Mucosa of descending colon (tissue), 3 donors: Measurements from ENCODE around the gene NRG3. TPM values are rescaled to one million over a fixed set of nuclear protein-coding genes. Genes with fewer than 3 reads are reported as not detected.

ENCODE experiments used
- ATAC-seq: fragments of 200-7000 bp; cut with Tn5 transposase; one replicate; pipeline ENCODE4 v1.9.1; 2020; ENCODE audit warnings: mild to moderate bottlenecking, moderate library complexity
- DNase-seq, 3 donors: peaks; one replicate each; pipeline ENCODE4 v3.0.0-alpha.2; 2020
- H3K36me3 ChIP-seq: fragments of 200-600 bp; one replicate; pipeline ENCODE4 v1.8.0; 2021; ENCODE audit warnings: low read depth, mild to moderate bottlenecking
- H3K4me1 ChIP-seq: fragments of 200-600 bp; one replicate; pipeline ENCODE4 v1.8.0; 2021; ENCODE audit warnings: low read depth, mild to moderate bottlenecking
- H3K4me3 ChIP-seq: fragments of 200-600 bp; one replicate; pipeline ENCODE4 v1.8.0; 2021; ENCODE audit warnings: mild to moderate bottlenecking
- H3K9me3 ChIP-seq: fragments of 200-600 bp; one replicate; pipeline ENCODE4 v1.8.0; 2021; ENCODE audit warnings: mild to moderate bottlenecking
- intact Hi-C, 2 donors: fragments of 100-400 bp; cut with DNase I in 1 of 2; cut with micrococcal nuclease in 1 of 2; formaldehyde crosslinking; loops; one replicate each; pipeline versions ENCODE4 v1.11.0 to v1.11.1; 2022; cut with DNase I, micrococcal nuclease
- total RNA-seq, 3 donors: library from RNA; stranded (reverse); fragmentation: NEBNext Ultra II Directional in 2 of 3; extraction: Animal tissue kit (Norgen Biotek cat#: 25700) in 2 of 3; gene quantifications; one replicate each; pipeline versions ENCODE4 v1.2.1 to v1.2.4, GENCODE V29; 2021 to 2023
- TF ChIP-seq, protein P1 (sequence below): fragments of 200-600 bp; IDR thresholded peaks from one replicate; pipeline ENCODE4 v1.8.0; 2022; ENCODE audit warnings: antibody characterized with exemption, mild to moderate bottlenecking
- donor health status: DM: no; HTN: no; CAD: no; lungs with moderate emphysema.
- donor health status: DM: no; HTN: no; CAD: no.
- donor health status: DM: no; HTN: yes; CAD: no.

Gene NRG3
- total RNA-seq, 3 donors from 2014 or later: 0.12 to 0.73 (median 0.23) TPM

- H3K4me1 ChIP-seq: no peaks in the 10 kb centered on the region
- intact Hi-C loops: no loop called here
- DNase-seq (no peak), ATAC-seq (no peak)
- H3K4me3 ChIP-seq: no peak overlapping the region
- H3K9me3 ChIP-seq: no peaks in the 10 kb centered on the region
- TF ChIP-seq, protein P1, sequence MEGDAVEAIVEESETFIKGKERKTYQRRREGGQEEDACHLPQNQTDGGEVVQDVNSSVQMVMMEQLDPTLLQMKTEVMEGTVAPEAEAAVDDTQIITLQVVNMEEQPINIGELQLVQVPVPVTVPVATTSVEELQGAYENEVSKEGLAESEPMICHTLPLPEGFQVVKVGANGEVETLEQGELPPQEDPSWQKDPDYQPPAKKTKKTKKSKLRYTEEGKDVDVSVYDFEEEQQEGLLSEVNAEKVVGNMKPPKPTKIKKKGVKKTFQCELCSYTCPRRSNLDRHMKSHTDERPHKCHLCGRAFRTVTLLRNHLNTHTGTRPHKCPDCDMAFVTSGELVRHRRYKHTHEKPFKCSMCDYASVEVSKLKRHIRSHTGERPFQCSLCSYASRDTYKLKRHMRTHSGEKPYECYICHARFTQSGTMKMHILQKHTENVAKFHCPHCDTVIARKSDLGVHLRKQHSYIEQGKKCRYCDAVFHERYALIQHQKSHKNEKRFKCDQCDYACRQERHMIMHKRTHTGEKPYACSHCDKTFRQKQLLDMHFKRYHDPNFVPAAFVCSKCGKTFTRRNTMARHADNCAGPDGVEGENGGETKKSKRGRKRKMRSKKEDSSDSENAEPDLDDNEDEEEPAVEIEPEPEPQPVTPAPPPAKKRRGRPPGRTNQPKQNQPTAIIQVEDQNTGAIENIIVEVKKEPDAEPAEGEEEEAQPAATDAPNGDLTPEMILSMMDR: no peak
- no peaks in the 10 kb centered on the region for H3K36me3 ChIP-seq
These were observed 654.1 kb downstream of the NRG3 start for GRCh38 chr10:82529062-82529461.

GRCh38 chr10:82535457-82535856 lies 660.5 kb downstream of the NRG3 start:
- intact Hi-C loops: no loop called here
- TF ChIP-seq, protein P1: no peak
- Histone ChIP-seq H3K4me1 (no peaks in the 10 kb centered on the region), H3K9me3 (no peaks in the 10 kb centered on the region), H3K4me3 (no peak overlapping the region), H3K36me3 (no peaks in the 10 kb centered on the region)
- ATAC-seq (no peak), DNase-seq (no peak)

DNA sequence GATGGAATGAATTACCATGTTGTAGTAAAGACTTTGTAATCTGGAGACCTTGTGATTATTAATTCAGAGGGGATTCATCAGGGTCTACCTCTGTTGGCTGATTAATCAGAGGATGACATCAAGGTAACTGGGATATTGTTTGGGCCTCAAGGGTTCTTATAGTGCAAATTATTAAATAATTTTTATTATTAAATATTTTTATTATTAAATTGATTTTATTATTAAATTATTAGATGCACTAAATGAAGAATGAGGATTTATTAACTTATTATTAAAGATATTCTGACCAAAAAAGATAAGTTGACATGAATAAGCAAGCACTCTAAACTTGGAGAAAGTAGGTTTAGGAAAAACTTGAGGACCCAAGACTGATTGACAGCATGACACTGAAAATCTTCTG lies 661.7 kb downstream of the NRG3 start:
- H3K4me1 ChIP-seq: no peaks in the 10 kb centered on the region
- TF ChIP-seq, protein P1: no peak
- H3K36me3 ChIP-seq: no peaks in the 10 kb centered on the region
- no peak overlapping the region for H3K4me3 ChIP-seq
- DNase-seq (no peak), ATAC-seq (no peak)
- no peaks in the 10 kb centered on the region for H3K9me3 ChIP-seq
- intact Hi-C loops: no loop called here

DNA sequence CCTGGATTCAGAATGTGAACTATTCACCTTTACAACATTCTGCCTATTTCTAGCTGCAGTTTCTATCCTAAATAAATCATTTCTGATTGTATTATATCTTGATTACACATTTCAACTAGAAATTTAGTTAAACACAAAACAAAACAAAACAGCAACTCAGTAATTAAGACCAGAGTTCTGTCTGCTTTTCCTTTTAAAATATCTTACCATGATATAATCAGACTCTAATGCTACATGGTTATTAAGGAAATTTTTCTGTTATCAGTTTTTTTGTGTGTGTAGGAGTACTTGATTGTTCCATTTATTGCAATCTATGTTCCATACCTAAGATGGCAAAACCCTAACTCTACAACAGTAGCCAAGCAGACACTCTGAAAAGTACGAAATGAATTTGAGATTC lies 663.3 kb downstream of the NRG3 start:
- H3K4me1 ChIP-seq: no peaks in the 10 kb centered on the region
- no peaks in the 10 kb centered on the region for H3K36me3 ChIP-seq
- TF ChIP-seq, protein P1: no peak
- no peak overlapping the region for H3K4me3 ChIP-seq
- intact Hi-C loops: no loop called here
- ATAC-seq (no peak), DNase-seq (no peak)
- no peaks in the 10 kb centered on the region for H3K9me3 ChIP-seq

DNA sequence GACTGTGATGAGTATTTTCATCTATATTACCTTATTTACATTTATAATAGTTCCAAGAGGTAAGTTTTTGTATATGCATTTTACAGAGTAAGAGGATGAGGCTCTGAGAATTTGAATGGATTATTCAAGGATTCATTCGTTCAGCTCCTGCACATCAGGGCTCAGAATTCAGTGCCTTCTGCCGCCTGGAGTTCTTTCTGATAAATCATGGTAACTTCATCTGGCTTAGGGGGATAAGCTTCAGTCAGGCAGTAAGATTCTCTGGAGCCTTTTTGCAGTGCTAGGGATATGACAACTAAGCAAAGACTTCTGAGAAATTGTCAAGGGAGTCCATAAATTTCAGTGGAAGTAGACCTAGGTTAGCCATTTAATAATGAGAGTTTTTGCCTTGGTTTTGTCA lies 668.6 kb downstream of the NRG3 start:
- no peak overlapping the region for H3K4me3 ChIP-seq
- no peaks in the 10 kb centered on the region for H3K36me3 ChIP-seq
- DNase-seq (no peak), ATAC-seq (no peak)
- TF ChIP-seq, protein P1: no peak
- intact Hi-C loops: no loop called here
- no peaks in the 10 kb centered on the region for H3K9me3 ChIP-seq
- no peaks in the 10 kb centered on the region for H3K4me1 ChIP-seq

- ATAC-seq (no peak), DNase-seq (no peak)
- Histone ChIP-seq H3K4me3 (no peak overlapping the region), H3K36me3 (no peaks in the 10 kb centered on the region), H3K9me3 (no peaks in the 10 kb centered on the region), H3K4me1 (no peaks in the 10 kb centered on the region)
- TF ChIP-seq, protein P1: no peak
- intact Hi-C loops: no loop called here
These were observed 669.4 kb downstream of the NRG3 start for GRCh38 chr10:82544377-82544776.
